IMR-90 (cell line): ENCODE results near the gene MIOX. TPM values are rescaled to one million over a fixed set of nuclear protein-coding genes. Genes with fewer than 3 reads are reported as not detected.

Source experiments
- ATAC-seq: fragments of 200-7000 bp; cut with Tn5 transposase; 2 replicates; pipeline ENCODE4 v1.9.1; 2020; ENCODE audit warnings: low read depth, mild to moderate bottlenecking, moderate library complexity
- BruUV-seq: library from RNA; stranded (reverse); fragments of 400-500 nt; replicated peaks from 2 replicates; lab custom pipeline; 2021; lab: Mats Ljungman, UMichigan
- CTCF ChIA-PET: fragments of 300-600 bp; formaldehyde crosslinking; extraction: SDS; loops from one replicate; lab custom pipeline; 2021; ENCODE audit warnings: antibody characterized with exemption; lab: Yijun Ruan, JAX
- POLR2A ChIA-PET: fragments of 300-600 bp; sonication (Branson Sonifier 250); formaldehyde crosslinking; loops from one replicate; lab custom pipeline; 2022; ENCODE audit warnings: antibody characterized with exemption; ENCODE audit not compliant: unreplicated experiment; lab: Charles Lee
- DNase-seq: peaks from one replicate; pipeline ENCODE4 v3.0.0; 2013
- H2AFZ ChIP-seq: replicated peaks from 2 replicates; pipeline ENCODE3; 2013; ENCODE audit warnings: low read length, mild to moderate bottlenecking; ENCODE audit not compliant: poor library complexity
- H2AK5ac ChIP-seq: 2 replicates; pipeline ENCODE4 v1.6.1; 2013; ENCODE audit warnings: low read depth, low read length, inconsistent platforms
- H2AK9ac ChIP-seq: replicated peaks from 2 replicates; pipeline ENCODE3; 2013; ENCODE audit warnings: mild to moderate bottlenecking, low read depth, low read length, moderate library complexity; ENCODE audit not compliant: poor library complexity
- H2BK120ac ChIP-seq: 2 replicates; pipeline ENCODE4 v1.6.1; 2013; ENCODE audit warnings: low read depth, low read length, inconsistent platforms
- H2BK15ac ChIP-seq: 3 replicates; pipeline ENCODE4 v1.6.1; 2013; ENCODE audit warnings: low read depth, low read length, inconsistent platforms
- H2BK20ac ChIP-seq: 2 replicates; pipeline ENCODE4 v1.6.1; 2013; ENCODE audit warnings: low read depth, mild to moderate bottlenecking, inconsistent platforms, low read length, moderate library complexity
- H2BK5ac ChIP-seq: 2 replicates; pipeline ENCODE4 v1.6.1; 2013; ENCODE audit warnings: mild to moderate bottlenecking, low read depth, low read length, inconsistent platforms; ENCODE audit not compliant: poor library complexity, severe bottlenecking
- H3K14ac ChIP-seq: replicated peaks from 2 replicates; pipeline ENCODE4 v1.6.1; 2013; ENCODE audit warnings: low read depth, low read length, inconsistent platforms
- H3K18ac ChIP-seq: 2 replicates; pipeline ENCODE4 v1.6.1; 2013; ENCODE audit warnings: low read depth, low read length, control low read depth
- H3K23ac ChIP-seq: 2 replicates; pipeline ENCODE4 v1.6.1; 2013; ENCODE audit warnings: low read depth, low read length, inconsistent platforms
- H3K27ac ChIP-seq: 2 replicates; pipeline ENCODE4 v1.5.1; 2013; ENCODE audit warnings: mild to moderate bottlenecking, control low read depth, low read length; ENCODE audit not compliant: insufficient read depth
- H3K27me3 ChIP-seq: 2 replicates; pipeline ENCODE4 v1.6.1; 2013; ENCODE audit warnings: low read length; ENCODE audit not compliant: control insufficient read depth, insufficient read depth
- H3K36me3 ChIP-seq: 2 replicates; pipeline ENCODE4 v1.6.1; 2013; ENCODE audit warnings: low read length, mixed read lengths; ENCODE audit not compliant: control insufficient read depth, insufficient read depth
- H3K4ac ChIP-seq: 2 replicates; pipeline ENCODE4 v1.6.1; 2013; ENCODE audit warnings: low read depth, low read length, inconsistent platforms
- H3K4me1 ChIP-seq: 2 replicates; pipeline ENCODE4 v1.6.1; 2013; ENCODE audit warnings: low read length, mixed read lengths; ENCODE audit not compliant: control insufficient read depth, insufficient read depth
- H3K4me2 ChIP-seq: 2 replicates; pipeline ENCODE4 v1.6.1; 2013; ENCODE audit warnings: low read depth, mild to moderate bottlenecking, control low read depth, low read length, moderate library complexity
- H3K4me3 ChIP-seq: 2 replicates; pipeline ENCODE4 v1.5.1; 2013; ENCODE audit warnings: low read depth, mild to moderate bottlenecking, control low read depth, low read length, moderate library complexity; ENCODE audit not compliant: insufficient read depth
- H3K56ac ChIP-seq: 2 replicates; pipeline ENCODE4 v1.6.1; 2013; ENCODE audit warnings: low read length, inconsistent platforms; ENCODE audit not compliant: insufficient read depth; ENCODE audit errors: extremely low read depth
- H3K79me1 ChIP-seq, 2 experiments: 2 replicates each; pipeline ENCODE4 v1.6.1; 2013; ENCODE audit warnings: low read length in 2 of 2, inconsistent platforms in 1 of 2, low read depth in 1 of 2
- H3K9ac ChIP-seq: 2 replicates; pipeline ENCODE4 v1.6.1; 2013; ENCODE audit warnings: low read depth, low read length, control low read depth
- H3K9me1 ChIP-seq: 2 replicates; pipeline ENCODE4 v1.6.1; 2013; ENCODE audit warnings: low read length, inconsistent platforms; ENCODE audit not compliant: insufficient read depth
- H3K9me3 ChIP-seq: 2 replicates; pipeline ENCODE4 v1.6.1; 2013; ENCODE audit warnings: low read length; ENCODE audit not compliant: control insufficient read depth, insufficient read depth
- H4K20me1 ChIP-seq: 2 replicates; pipeline ENCODE4 v1.6.1; 2013; ENCODE audit warnings: low read length, inconsistent platforms; ENCODE audit not compliant: insufficient read depth
- H4K5ac ChIP-seq: 2 replicates; pipeline ENCODE4 v1.6.1; 2013; ENCODE audit warnings: mild to moderate bottlenecking, low read depth, low read length, control low read depth
- H4K8ac ChIP-seq, 2 experiments: 2 replicates each; pipeline ENCODE4 v1.6.1; 2013; ENCODE audit warnings: low read depth in 2 of 2, low read length in 2 of 2, control low read depth in 1 of 2, inconsistent platforms in 1 of 2
- H4K91ac ChIP-seq: 2 replicates; pipeline ENCODE4 v1.6.1; 2013; ENCODE audit warnings: low read depth, low read length, inconsistent platforms; ENCODE audit not compliant: insufficient read depth
- CEBPB ChIP-seq: IDR thresholded peaks from 2 replicates; pipeline ENCODE4 v1.6.1; 2012; ENCODE audit warnings: low read depth, low read length, improper control_type of control experiment
- CHD1 ChIP-seq: IDR thresholded peaks from 2 replicates; pipeline ENCODE4 v1.6.1; 2012; ENCODE audit warnings: low read depth, low read length, improper control_type of control experiment
- POLR2A ChIP-seq: IDR thresholded peaks from 2 replicates; pipeline ENCODE4 v1.6.1; 2012; ENCODE audit warnings: mild to moderate bottlenecking, low read depth, low read length
- WGBS, 2 experiments: methylation state at CpG; one replicate each; pipeline versions ENCODE4 v1.1.5 to v1.1.7; 2013; ENCODE audit warnings: missing lambda C conversion rate in 2 of 2; ENCODE audit not compliant: insufficient read length in 1 of 2; ENCODE audit errors: extremely low coverage in 2 of 2; 5-methylcytosine and 5-hydroxymethylcytosine counted together
- dilution Hi-C: fragments of 300-500 bp; cut with HindIII; formaldehyde crosslinking; loops from one replicate; pipeline ENCODE4 v1.14.3; 2018; ENCODE audit warnings: low sequenced_read_pairs; ENCODE audit not compliant: unreplicated experiment
- in situ Hi-C: fragments of 300-500 bp; cut with MboI; formaldehyde crosslinking; loops from 3 replicates; pipeline ENCODE4 v1.14.3; 2019; ENCODE audit warnings: low sequenced_read_pairs, inconsistent platforms, mixed read lengths
- intact Hi-C: fragments of 100-400 bp; cut with micrococcal nuclease; formaldehyde crosslinking; loops from 2 replicates; pipeline ENCODE4 v1.10.0; 2022
- polyA plus RNA-seq, 3 experiments: library from polyadenylated mRNA; depleted of rRNA; stranded (reverse); fragments of >200 nt; gene quantifications; 2 replicates each; pipeline ENCODE4 v1.2.3, GENCODE V29; 2012; ENCODE audit warnings: low replicate concordance in 1 of 3
- total RNA-seq: library from RNA; depleted of rRNA; stranded (reverse); fragments of >200 nt; gene quantifications from 2 replicates; pipeline ENCODE4 v1.2.3, GENCODE V29; 2012
- TF ChIP-seq, protein P1 (sequence below): fragments of 150-350 bp; IDR thresholded peaks from 2 replicates; pipeline ENCODE4 v1.6.1; 2016; ENCODE audit warnings: low read depth, mild to moderate bottlenecking, low read length, moderate library complexity, borderline replicate concordance

The MIOX gene
- total and polyA plus RNA-seq, 2 of the 4 experiments (the other 2 are of a cell fraction) = not detected

DNA sequence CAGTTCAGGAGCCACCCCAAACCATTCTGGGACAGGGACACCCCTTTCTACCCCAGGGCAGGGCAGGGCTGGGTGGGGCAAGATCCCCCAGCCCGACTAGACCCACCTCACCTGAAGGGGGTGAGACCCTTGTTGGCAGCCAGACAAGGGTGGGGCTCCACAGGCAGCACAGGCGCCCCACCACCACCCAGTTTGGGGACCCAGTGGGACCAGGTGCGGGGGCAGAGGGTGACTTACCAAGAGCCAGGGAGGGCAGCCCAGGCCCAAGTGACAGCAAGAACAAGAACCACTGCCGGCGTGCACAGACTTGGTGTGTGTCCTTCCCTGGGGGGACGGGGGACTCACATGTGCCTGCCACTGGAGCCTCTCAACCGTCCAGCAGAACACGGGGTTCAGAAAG, 3.1 kb upstream of the MIOX start:
- POLR2A ChIA-PET = no interaction called here
- no peak overlapping the region for H4K8ac ChIP-seq

More for the DNA sequence above, 3.1 kb upstream of the MIOX start:
- Histone ChIP-seq H3K23ac (no peak overlapping the region), H2BK120ac (no peak overlapping the region), H4K91ac (no peak overlapping the region), H3K14ac (no peak overlapping the region), H3K18ac (no peak overlapping the region), H3K27ac (no peak overlapping the region), H3K9me3 (no peaks in the 10 kb centered on the region), H3K36me3 (peaks cover 4% of the 10 kb centered on the region; the same call in 1 of the 2 replicates), H3K79me1 (peaks cover 0 to 3% of the 10 kb centered on the region in 2 experiments; a peak in 1 of 4 replicates), H2BK20ac (no peak overlapping the region), H2AFZ (no peak overlapping the region), H2BK5ac (no peak overlapping the region), H4K5ac (no peak overlapping the region), H3K4ac (no peak overlapping the region), H3K27me3 (peaks cover 21% of the 10 kb centered on the region), H3K4me3 (no peak overlapping the region), H3K4me2 (no peak overlapping the region), H4K20me1 (no peaks in the 10 kb centered on the region; the same call in 1 of the 2 replicates), H3K9me1 (no peaks in the 10 kb centered on the region; the same call in 1 of the 2 replicates), H2BK15ac (no peak overlapping the region), H2AK9ac (no peak overlapping the region), H3K9ac (no peak overlapping the region), H3K4me1 (no peaks in the 10 kb centered on the region), H3K56ac (no peak overlapping the region), H2AK5ac (no peak overlapping the region)
- BruUV-seq = no TSS peak
- TF ChIP-seq POLR2A = no peak
- TF ChIP-seq CEBPB = no peak
- no peak for TF ChIP-seq CHD1
- TF ChIP-seq, protein P1, sequence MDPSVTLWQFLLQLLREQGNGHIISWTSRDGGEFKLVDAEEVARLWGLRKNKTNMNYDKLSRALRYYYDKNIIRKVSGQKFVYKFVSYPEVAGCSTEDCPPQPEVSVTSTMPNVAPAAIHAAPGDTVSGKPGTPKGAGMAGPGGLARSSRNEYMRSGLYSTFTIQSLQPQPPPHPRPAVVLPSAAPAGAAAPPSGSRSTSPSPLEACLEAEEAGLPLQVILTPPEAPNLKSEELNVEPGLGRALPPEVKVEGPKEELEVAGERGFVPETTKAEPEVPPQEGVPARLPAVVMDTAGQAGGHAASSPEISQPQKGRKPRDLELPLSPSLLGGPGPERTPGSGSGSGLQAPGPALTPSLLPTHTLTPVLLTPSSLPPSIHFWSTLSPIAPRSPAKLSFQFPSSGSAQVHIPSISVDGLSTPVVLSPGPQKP = no peak
- 81% methylated on average over 6 of the region's 8 CpGs; no CpG with 5 or more reads in 1 of the 2 experiments for WGBS, 2 experiments
- ATAC-seq (no peak), DNase-seq (no peak)
- intact Hi-C loops (no loop called here), in situ Hi-C loops (no loop called here), dilution Hi-C loops (no loop called here)
- CTCF ChIA-PET = no interaction called here
